GM19043 (cell line): ENCODE data around the gene BAIAP2.
"Not testable (repeated sequence)": the region's sequence is repeated elsewhere in the genome, so short reads cannot be mapped to it uniquely, and the experiment has no call there.

Experiments used
- ATAC-seq: cut with Tn5 transposase; IDR thresholded peaks from one replicate; pipeline ENCODE4 v1.9.1; 2021; ENCODE audit warnings: low read depth; ENCODE audit not compliant: unreplicated experiment

Gene BAIAP2

DNA sequence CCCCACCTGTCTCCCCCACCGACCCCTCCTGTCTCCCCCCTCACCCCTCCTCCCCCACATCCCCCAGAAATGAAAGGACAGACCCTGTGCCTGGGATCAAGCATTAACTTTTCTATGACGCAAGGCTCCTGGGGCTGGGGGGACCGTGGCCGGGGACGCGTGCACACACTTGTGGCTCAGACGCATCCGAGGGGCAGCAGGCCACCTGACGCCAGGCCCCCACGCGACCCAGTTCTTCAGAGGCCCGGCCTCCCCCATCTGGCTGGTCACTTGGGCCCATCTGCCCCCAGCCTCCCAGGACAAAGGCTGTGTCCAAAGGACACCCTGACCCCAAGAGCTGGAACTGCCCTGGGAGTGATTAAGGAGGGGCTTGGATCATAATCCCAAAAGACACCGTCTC, 116.3 kb downstream of the BAIAP2 start:
- ATAC-seq = no peak

DNA sequence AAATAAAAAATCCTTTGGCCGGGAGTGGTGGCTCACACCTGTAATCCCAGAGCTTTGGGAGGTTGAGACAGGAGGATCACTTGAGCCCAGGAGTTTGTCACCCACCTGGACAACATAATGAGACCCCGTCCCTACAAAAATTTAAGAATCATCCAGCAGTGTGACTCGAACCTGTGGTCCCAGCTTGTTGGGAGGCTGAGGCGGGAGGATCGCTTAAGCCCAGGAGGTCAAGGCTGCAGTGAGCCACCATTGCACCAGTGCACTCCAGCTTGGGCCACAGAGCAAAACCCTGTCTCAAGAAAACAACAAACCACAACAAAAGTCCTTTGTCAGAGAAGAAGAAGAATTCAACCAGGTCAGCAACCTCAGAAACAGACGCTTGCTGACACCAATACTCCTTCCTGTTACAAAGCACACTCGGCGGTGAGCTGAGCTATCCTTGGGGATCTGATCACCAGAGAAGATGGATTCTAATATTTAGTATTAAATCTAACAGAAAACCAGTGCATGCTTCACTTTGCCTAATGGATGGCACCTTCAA, 117.4 kb downstream of the BAIAP2 start:
- ATAC-seq = no peak

- ATAC-seq = no peak
Observed at GRCh38 chr17:81153340-81153803, 118.4 kb downstream of the BAIAP2 start.

DNA sequence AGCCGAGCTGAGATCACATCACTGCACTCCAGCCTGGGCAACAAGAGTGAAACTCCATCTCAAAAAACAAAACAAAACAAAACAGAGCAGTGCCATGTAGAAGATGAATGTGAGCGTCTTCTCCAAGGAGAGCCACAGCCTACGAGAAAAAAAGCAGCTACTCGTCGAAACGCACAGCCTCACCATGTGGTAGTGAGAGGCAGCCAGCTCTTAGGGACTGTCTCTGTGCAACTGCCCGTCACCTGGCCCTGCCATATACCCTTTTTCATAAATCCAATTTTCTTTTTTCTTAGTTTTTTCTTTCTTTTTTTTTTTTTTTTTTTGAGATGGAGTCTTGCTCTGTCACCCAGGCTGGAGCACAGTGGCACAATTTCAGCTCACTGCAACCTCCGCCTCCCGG, 119.1 kb downstream of the BAIAP2 start:
- not testable (repeated sequence) for ATAC-seq

- no peak for ATAC-seq
Observed at GRCh38 chr17:81154961-81155360, 120.0 kb downstream of the BAIAP2 start.

GRCh38 chr17:81156866-81157805, 122.2 kb downstream of the BAIAP2 start:
- no peak for ATAC-seq

DNA sequence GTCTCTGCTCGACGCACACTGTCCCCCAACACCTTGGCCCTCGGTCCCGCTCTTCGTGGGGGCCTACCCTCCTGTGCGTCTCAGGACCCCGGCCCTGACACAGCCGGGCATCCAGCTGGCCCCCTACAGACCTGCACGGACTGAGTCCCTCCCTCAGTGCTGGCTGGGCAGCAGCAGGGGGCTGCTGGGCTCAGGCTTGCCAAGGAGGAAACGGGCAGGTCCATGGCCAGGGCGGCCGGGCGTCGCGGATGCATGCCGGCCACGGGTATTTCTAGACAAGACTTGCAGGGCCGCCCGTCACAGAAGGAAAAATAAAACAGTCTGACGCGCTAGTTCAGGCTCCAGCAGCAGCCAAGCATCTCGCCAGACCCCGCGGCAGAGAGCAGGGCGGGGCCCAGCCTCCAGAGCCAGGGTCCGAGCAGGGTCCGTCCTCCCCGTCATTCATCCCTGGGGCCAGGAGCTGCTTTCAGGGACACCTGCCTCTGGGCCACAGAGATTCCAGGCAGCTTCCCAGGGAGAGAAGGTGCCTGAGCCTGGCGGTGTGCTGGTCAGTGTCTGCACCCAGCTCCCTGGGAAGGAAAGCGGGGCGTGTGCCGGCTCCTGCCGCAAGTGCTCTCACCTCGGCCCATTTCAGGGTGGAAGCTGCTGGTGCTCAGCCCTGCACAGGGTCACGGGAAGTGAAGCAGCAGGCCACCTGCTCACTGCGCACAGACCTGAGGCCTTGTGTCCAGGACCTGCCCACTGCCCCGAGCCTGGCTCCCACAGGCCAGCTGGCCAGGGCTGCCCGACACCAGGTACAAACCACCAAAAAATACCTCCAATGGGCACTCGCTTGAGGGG, 123.1 kb downstream of the BAIAP2 start:
- ATAC-seq = no peak

GRCh38 chr17:81158688-81159590, 124.0 kb downstream of the BAIAP2 start:
- ATAC-seq = no peak

DNA sequence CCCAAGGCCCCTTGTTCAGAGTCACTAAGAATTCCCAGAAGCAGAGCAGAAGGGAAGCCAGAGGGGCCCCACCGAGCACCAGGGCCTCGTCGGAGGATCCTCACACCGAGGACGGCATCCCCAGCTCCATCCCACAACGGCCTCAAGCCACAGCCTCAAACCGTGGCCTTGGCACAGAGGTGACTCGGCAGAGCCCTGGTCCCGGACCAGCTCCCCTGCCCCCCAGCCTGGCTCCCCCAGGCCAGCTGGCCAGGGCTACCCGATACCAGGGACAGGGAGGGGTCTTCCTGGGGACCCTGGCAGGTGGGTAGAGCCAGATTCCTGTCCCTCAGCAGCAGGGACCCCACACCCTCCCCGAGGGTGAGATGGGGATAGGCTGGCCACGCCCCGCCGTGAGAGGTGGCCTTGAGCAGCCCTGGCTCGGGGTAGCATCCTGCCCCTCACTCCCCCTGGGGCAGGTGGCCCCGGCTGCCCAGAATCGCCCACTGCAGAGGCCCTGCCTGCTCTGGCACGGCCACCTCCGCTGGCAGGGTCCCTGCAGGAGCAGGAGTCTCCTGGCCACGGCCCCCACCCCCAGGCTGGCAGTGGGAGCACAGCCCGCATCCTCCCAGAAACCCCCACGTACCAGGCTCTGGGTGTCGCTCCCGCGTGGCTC, 124.8 kb downstream of the BAIAP2 start:
- ATAC-seq = no peak

DNA sequence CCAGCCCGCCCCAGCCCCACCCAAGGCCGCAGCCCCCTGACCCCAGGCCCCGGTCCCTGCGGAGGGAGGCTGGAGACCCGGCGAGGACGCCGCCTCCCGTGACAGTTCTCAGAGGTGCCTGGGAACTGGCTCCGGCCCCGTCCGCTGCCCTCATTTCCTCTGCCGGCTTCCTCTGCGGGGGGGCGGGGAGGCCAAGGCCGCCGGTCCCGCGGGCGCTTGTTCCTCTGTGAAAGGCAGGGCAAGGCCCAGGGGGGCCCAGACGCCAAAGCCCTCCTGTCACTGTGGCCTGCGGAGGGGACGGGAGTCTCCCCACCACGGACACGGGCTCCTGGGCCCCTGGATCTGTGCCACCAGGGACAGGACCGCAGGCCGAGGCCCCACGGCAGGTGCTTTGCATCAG, 125.4 kb downstream of the BAIAP2 start:
- no peak for ATAC-seq

GRCh38 chr17:81160747-81161453, 125.9 kb downstream of the BAIAP2 start:
- ATAC-seq = no peak

GRCh38 chr17:81161536-81161935, 126.6 kb downstream of the BAIAP2 start:
- no peak for ATAC-seq

GRCh38 chr17:81161972-81162371, 127.0 kb downstream of the BAIAP2 start:
- no peak for ATAC-seq

GRCh38 chr17:81162491-81162890, 127.5 kb downstream of the BAIAP2 start:
- no peak for ATAC-seq

GRCh38 chr17:81163051-81163695, 128.2 kb downstream of the BAIAP2 start:
- no peak for ATAC-seq

GRCh38 chr17:81163703-81164370, 128.9 kb downstream of the BAIAP2 start:
- no peak for ATAC-seq

DNA sequence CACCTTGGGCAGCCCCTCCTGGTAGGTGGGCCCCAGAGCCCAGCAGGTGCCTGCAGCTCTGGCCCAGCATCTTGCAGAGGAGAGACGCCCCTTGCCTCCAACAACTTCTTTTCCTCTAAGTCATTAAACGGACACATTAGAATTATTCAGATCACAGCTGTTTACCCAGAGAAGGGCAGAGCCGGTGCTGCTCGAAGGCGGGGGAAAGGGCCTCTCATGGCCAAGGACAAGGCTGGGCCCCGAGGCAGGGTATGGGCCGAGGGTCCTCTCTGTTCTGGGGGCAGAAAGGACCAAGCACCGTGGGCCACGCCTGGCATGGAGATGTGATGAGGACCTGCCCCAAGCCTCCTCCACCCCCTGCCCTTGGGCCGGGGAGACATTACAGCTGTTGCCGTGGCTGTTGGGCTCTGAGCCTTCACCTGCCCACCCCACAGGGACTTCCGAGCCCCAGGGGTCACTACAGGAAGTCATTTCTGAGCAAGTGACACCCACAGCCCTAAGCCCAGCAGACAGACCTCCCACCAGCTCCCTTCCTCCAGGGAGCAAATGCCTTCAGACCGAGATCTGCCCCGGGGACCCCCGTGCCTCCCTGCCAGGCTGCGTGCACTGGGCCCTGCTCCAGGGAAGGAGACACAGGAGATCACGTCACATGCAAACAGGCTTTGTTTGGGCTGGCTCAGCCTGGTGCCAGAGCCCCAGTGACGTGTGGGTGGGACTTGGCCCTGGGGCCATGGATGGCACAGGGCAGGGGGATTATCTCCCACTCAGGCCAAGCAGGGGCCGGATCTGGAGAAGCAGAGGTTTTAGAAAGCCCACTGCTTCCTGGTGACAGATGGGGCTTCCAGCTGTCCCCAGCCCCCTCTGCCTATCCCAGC, 129.7 kb downstream of the BAIAP2 start:
- no peak for ATAC-seq
